Measurements from ENCODE around the gene RALGDS. TPM values are rescaled to one million over a fixed set of nuclear protein-coding genes. Genes with fewer than 3 reads are reported as not detected.
A peak's percentile ranks its signal among the peaks of the same experiment; 100 is the strongest.

RALGDS gene
- total and polyA plus RNA-seq, 2 experiments from 2014 or later, result 8.6 to 20.3 TPM

- no peaks in the 10 kb centered on the region for H3K9me3 Mint-ChIP-seq
These were observed 54.0 kb downstream of the RALGDS start for GRCh38 chr9:133067006-133067405.

GRCh38 chr9:133066181-133066983 is 54.7 kb downstream of the RALGDS start:
- H3K36me3 Mint-ChIP-seq (ENCODE audit: low read depth), result peaks cover 5% of the 10 kb centered on the region; the same call in 2 of the 3 replicates
- peaks cover 3% of the 10 kb centered on the region for H3K27me3 Mint-ChIP-seq (ENCODE audit: insufficient read depth, low read depth, poor library complexity)
- no peak overlapping the region for H3K4me3 Mint-ChIP-seq
- no peak overlapping the region for H3K4me2 ChIP-seq
- no peak overlapping the region for H3K4me3 ChIP-seq
- 0 out of 2 replicates have a peak, but pooled peaks cover 1% of the 10 kb centered on the region for H3K4me1 ChIP-seq (ENCODE audit: insufficient read depth)
- no peak for ATAC-seq
- no peak for DNase-seq (ENCODE audit: low spot score)
- peaks cover 3% of the 10 kb centered on the region for H3K4me1 Mint-ChIP-seq
- no peak overlapping the region for H2AFZ ChIP-seq
- H3K27me3 ChIP-seq (ENCODE audit: insufficient read depth), result no peaks in the 10 kb centered on the region
- no peaks in the 10 kb centered on the region for H3K9me3 Mint-ChIP-seq
- H3K27ac ChIP-seq (ENCODE audit: low read depth), result no peak overlapping the region
- no peaks in the 10 kb centered on the region for H3K79me2 ChIP-seq (replicated peaks; ENCODE audit: insufficient read depth)
- no peak overlapping the region for H3K27ac Mint-ChIP-seq
- H4K20me1 ChIP-seq (replicated peaks; ENCODE audit: insufficient read depth), result no peaks in the 10 kb centered on the region
- H3K36me3 ChIP-seq (ENCODE audit: insufficient read depth), result no peaks in the 10 kb centered on the region
- TF ChIP-seq ETS1 (IDR thresholded peaks at IDR 0.05) (no peak), EZH2 (IDR thresholded peaks at IDR 0.05; ENCODE audit: low read depth, unreplicated experiment) (no peak), JUNB (IDR thresholded peaks at IDR 0.05; ENCODE audit: unreplicated experiment) (no peak), CREB1 (CRISPR knock-in tag; IDR thresholded peaks at IDR 0.05; ENCODE audit: low read depth) (no peak), POLR2AphosphoS5 (IDR thresholded peaks at IDR 0.05; ENCODE audit: low read depth) (no peak), CTCF (conservative IDR thresholded peaks at IDR 0.05; ENCODE audit: low read depth in 2 of 2) (no peak), EZH2phosphoT487 (IDR thresholded peaks at IDR 0.05; ENCODE audit: unreplicated experiment) (no peak)
- H3K9me2 ChIP-seq (ENCODE audit: insufficient read depth), result no peaks in the 10 kb centered on the region
- no peaks in the 10 kb centered on the region for H3F3A ChIP-seq (replicated peaks; ENCODE audit: low read depth)

More at GRCh38 chr9:133067006-133067405, 54.0 kb downstream of the RALGDS start:
- Histone ChIP-seq H3K9me2 (ENCODE audit: insufficient read depth) (no peaks in the 10 kb centered on the region), H3K36me3 (ENCODE audit: insufficient read depth) (no peaks in the 10 kb centered on the region), H3F3A (replicated peaks; ENCODE audit: low read depth) (no peaks in the 10 kb centered on the region), H2AFZ (no peak overlapping the region), H4K20me1 (replicated peaks; ENCODE audit: insufficient read depth) (no peaks in the 10 kb centered on the region), H3K27ac (ENCODE audit: low read depth) (no peak overlapping the region), H3K4me1 (ENCODE audit: insufficient read depth) (no peaks in the 10 kb centered on the region), H3K4me3 (no peak overlapping the region), H3K79me2 (replicated peaks; ENCODE audit: insufficient read depth) (no peaks in the 10 kb centered on the region), H3K27me3 (ENCODE audit: insufficient read depth) (no peaks in the 10 kb centered on the region), H3K4me2 (no peak overlapping the region)
- peak in 1 of 2 experiments; percentile 25; a peak in 1 of 4 replicates for TF ChIP-seq CTCF (conservative IDR thresholded peaks at IDR 0.05; ENCODE audit: low read depth in 2 of 2)
- no peak for TF ChIP-seq JUNB (IDR thresholded peaks at IDR 0.05; ENCODE audit: unreplicated experiment)
- DNase-seq (ENCODE audit: low spot score) (no peak), ATAC-seq (peak; percentile 17; the same call in 1 of the 3 replicates)
- Mint-ChIP-seq H3K4me3 (no peak overlapping the region), H3K27me3 (ENCODE audit: insufficient read depth, low read depth, poor library complexity) (peaks cover 5% of the 10 kb centered on the region), H3K36me3 (ENCODE audit: low read depth) (peaks cover 9% of the 10 kb centered on the region), H3K4me1 (peaks cover 2% of the 10 kb centered on the region), H3K27ac (no peak overlapping the region; the same call in none of the 2 replicates)
